WTC11 (cell line): ENCODE data around the gene TTLL4.

Experiments used
- CTCF ChIP-seq: fragments of 200-600 bp; IDR thresholded peaks from 2 replicates; pipeline ENCODE4 v1.8.0; 2022; ENCODE audit warnings: antibody characterized with exemption
- ESRRA ChIP-seq: sonication (generic); formaldehyde crosslinking; IDR thresholded peaks from 2 replicates; pipeline ENCODE4 v1.8.1; 2022; ENCODE audit warnings: mild to moderate bottlenecking, missing genetic modification reagents, borderline replicate concordance
- FOXK1 ChIP-seq: sonication (generic); formaldehyde crosslinking; IDR thresholded peaks from 2 replicates; pipeline ENCODE4 v1.8.0; 2022; ENCODE audit warnings: mild to moderate bottlenecking, moderate library complexity, missing genetic modification reagents
- NR2C2 ChIP-seq: sonication (generic); formaldehyde crosslinking; IDR thresholded peaks from 2 replicates; pipeline ENCODE4 v1.8.0; 2022; ENCODE audit warnings: mild to moderate bottlenecking, missing genetic modification reagents
- SP1 ChIP-seq: sonication (generic); formaldehyde crosslinking; conservative IDR thresholded peaks from 2 replicates; pipeline ENCODE4 v1.8.1; 2022; ENCODE audit warnings: missing genetic modification reagents
- TCF7 ChIP-seq: sonication (generic); formaldehyde crosslinking; IDR thresholded peaks from 2 replicates; pipeline ENCODE4 v1.8.0; 2022; ENCODE audit warnings: mild to moderate bottlenecking, low read depth, missing genetic modification reagents, moderate library complexity
- TEAD4 ChIP-seq: sonication (generic); formaldehyde crosslinking; IDR thresholded peaks from 2 replicates; pipeline ENCODE4 v1.8.0; 2022; ENCODE audit warnings: mild to moderate bottlenecking, missing genetic modification reagents
- ZNF416 ChIP-seq: fragments of 250-450 bp; sonication (Bioruptor Pico); IDR thresholded peaks from 2 replicates; pipeline ENCODE4 v1.9.0; 2021; ENCODE audit warnings: mild to moderate bottlenecking, inconsistent platforms
- TF ChIP-seq, protein P1 (sequence below): sonication (generic); formaldehyde crosslinking; IDR thresholded peaks from 2 replicates; pipeline ENCODE4 v1.8.1; 2022; ENCODE audit warnings: mild to moderate bottlenecking, moderate library complexity, missing genetic modification reagents
- TF ChIP-seq, protein P2 (sequence below): sonication (generic); formaldehyde crosslinking; IDR thresholded peaks from 2 replicates; pipeline ENCODE4 v1.8.0; 2022; ENCODE audit warnings: mild to moderate bottlenecking, missing genetic modification reagents

- TF ChIP-seq CTCF (no peak), ZNF416 (CRISPR knock-in tag) (no peak), ESRRA (CRISPR knock-in tag) (no peak), FOXK1 (CRISPR knock-in tag) (no peak), TCF7 (CRISPR knock-in tag) (no peak), NR2C2 (CRISPR knock-in tag) (no peak), TEAD4 (CRISPR knock-in tag) (no peak), SP1 (CRISPR knock-in tag) (no peak)
- TF ChIP-seq, protein P1, sequence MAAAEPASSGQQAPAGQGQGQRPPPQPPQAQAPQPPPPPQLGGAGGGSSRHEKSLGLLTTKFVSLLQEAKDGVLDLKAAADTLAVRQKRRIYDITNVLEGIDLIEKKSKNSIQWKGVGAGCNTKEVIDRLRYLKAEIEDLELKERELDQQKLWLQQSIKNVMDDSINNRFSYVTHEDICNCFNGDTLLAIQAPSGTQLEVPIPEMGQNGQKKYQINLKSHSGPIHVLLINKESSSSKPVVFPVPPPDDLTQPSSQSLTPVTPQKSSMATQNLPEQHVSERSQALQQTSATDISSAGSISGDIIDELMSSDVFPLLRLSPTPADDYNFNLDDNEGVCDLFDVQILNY: no peak
- TF ChIP-seq, protein P2, sequence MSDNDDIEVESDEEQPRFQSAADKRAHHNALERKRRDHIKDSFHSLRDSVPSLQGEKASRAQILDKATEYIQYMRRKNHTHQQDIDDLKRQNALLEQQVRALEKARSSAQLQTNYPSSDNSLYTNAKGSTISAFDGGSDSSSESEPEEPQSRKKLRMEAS (CRISPR knock-in tag): no peak
Observed at GRCh38 chr2:218734190-218734975, 23.7 kb downstream of the TTLL4 start.
